OCI-LY1 (cell line): ENCODE measurements around the gene RHOU.

Source experiments
- EZH2 ChIP-seq: fragments of 200-600 bp; sonication (generic), shearing (Covaris generic); IDR thresholded peaks from 2 replicates; pipeline ENCODE4 v1.8.0; 2017; ENCODE audit warnings: borderline replicate concordance, mixed run types, mild to moderate bottlenecking, antibody characterized with exemption, low read length, moderate library complexity, mixed read lengths
- TF ChIP-seq, protein P1 (sequence below): fragments of 200-600 bp; sonication (generic), shearing (Covaris generic); IDR thresholded peaks from 2 replicates; pipeline ENCODE4 v1.5.1; 2017; ENCODE audit warnings: mild to moderate bottlenecking, antibody characterized with exemption, low read length, moderate library complexity, mixed read lengths

DNA sequence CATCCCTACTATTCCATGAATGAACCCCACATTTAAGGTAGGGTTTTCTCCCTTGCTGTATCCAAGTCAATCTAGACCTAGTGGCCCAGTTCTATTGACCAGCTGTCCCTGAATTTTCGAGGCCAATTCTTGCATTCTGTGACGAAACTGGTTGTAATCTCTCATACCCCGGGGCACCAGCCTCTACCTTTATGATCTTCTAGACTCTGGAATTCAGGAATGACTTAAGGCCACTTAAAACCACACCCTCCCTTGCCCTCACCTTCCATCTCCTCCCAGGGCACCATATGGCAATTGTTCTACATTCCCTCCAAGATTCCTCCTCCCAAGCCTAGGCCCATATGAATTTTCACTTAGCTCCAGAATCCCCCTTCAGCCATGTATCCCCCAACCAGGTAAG is 48.9 kb downstream of the RHOU start:
- TF ChIP-seq, protein P1, sequence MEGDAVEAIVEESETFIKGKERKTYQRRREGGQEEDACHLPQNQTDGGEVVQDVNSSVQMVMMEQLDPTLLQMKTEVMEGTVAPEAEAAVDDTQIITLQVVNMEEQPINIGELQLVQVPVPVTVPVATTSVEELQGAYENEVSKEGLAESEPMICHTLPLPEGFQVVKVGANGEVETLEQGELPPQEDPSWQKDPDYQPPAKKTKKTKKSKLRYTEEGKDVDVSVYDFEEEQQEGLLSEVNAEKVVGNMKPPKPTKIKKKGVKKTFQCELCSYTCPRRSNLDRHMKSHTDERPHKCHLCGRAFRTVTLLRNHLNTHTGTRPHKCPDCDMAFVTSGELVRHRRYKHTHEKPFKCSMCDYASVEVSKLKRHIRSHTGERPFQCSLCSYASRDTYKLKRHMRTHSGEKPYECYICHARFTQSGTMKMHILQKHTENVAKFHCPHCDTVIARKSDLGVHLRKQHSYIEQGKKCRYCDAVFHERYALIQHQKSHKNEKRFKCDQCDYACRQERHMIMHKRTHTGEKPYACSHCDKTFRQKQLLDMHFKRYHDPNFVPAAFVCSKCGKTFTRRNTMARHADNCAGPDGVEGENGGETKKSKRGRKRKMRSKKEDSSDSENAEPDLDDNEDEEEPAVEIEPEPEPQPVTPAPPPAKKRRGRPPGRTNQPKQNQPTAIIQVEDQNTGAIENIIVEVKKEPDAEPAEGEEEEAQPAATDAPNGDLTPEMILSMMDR, result no peak
- no peak for TF ChIP-seq EZH2
